A673 (cell line): ENCODE data around the gene ZNF280A. TPM values are rescaled to one million over a fixed set of nuclear protein-coding genes. Genes with fewer than 3 reads are reported as not detected.

Experiments
- BruUV-seq: library from RNA; stranded (reverse); fragments of 400-500 nt; replicated peaks from 2 replicates; lab custom pipeline; 2021; lab: Mats Ljungman, UMichigan
- CTCF ChIA-PET: fragments of 300-600 bp; sonication (Branson Sonifier 250); formaldehyde crosslinking; loops from one replicate; lab custom pipeline; 2022; ENCODE audit warnings: antibody characterized with exemption; lab: Charles Lee
- POLR2A ChIA-PET: fragments of 300-600 bp; sonication (Branson Sonifier 250); formaldehyde crosslinking; loops from one replicate; lab custom pipeline; 2022; ENCODE audit warnings: antibody characterized with exemption; ENCODE audit not compliant: low non-redundant PET; lab: Charles Lee
- DNase-seq: peaks from one replicate; pipeline ENCODE4 v3.0.0-alpha.2; 2015; ENCODE audit warnings: low spot score
- H3K27ac ChIP-seq: fragments of 200-600 bp; sonication (generic); 2 replicates; pipeline ENCODE4 v1.5.1; 2016; ENCODE audit warnings: mixed run types, low read depth, mild to moderate bottlenecking, mixed read lengths, antibody characterized with exemption, low read length; ENCODE audit not compliant: poor library complexity, severe bottlenecking
- H3K27me3 ChIP-seq: fragments of 200-600 bp; sonication (generic); replicated peaks from 2 replicates; pipeline ENCODE4 v1.6.1; 2017; ENCODE audit warnings: mixed run types, low read depth, mild to moderate bottlenecking, mixed read lengths, antibody characterized with exemption, low read length; ENCODE audit not compliant: insufficient read depth, poor library complexity
- H3K36me3 ChIP-seq: fragments of 200-600 bp; sonication (generic); 2 replicates; pipeline ENCODE4 v1.6.1; 2016; ENCODE audit warnings: mixed run types, mild to moderate bottlenecking, mixed read lengths, antibody characterized with exemption, low read length; ENCODE audit not compliant: insufficient read depth, poor library complexity, severe bottlenecking
- H3K4me1 ChIP-seq: fragments of 200-600 bp; sonication (generic); 2 replicates; pipeline ENCODE4 v1.6.1; 2017; ENCODE audit warnings: mixed run types, mild to moderate bottlenecking, mixed read lengths, antibody characterized with exemption, low read length; ENCODE audit not compliant: insufficient read depth, poor library complexity, severe bottlenecking
- H3K4me3 ChIP-seq: fragments of 200-600 bp; sonication (generic); 2 replicates; pipeline ENCODE4 v1.5.1; 2016; ENCODE audit warnings: low read depth, mixed run types, mild to moderate bottlenecking, mixed read lengths, low read length; ENCODE audit not compliant: poor library complexity, severe bottlenecking
- H3K9me3 ChIP-seq: fragments of 200-600 bp; sonication (generic); 2 replicates; pipeline ENCODE4 v1.6.1; 2016; ENCODE audit warnings: mixed run types, low read depth, mild to moderate bottlenecking, mixed read lengths, antibody characterized with exemption, low read length; ENCODE audit not compliant: poor library complexity, severe bottlenecking
- CTCF ChIP-seq: fragments of 300-800, 200-600 bp; sonication (generic); conservative IDR thresholded peaks from 2 replicates; pipeline ENCODE4 v1.5.1; 2017; ENCODE audit warnings: low read depth, mild to moderate bottlenecking, antibody characterized with exemption, low read length, moderate library complexity, mixed read lengths
- EZH2 ChIP-seq: fragments of 200-600 bp; sonication (generic); IDR thresholded peaks from 2 replicates; pipeline ENCODE4 v1.6.1; 2017; ENCODE audit warnings: borderline replicate concordance, low read depth, mild to moderate bottlenecking, mixed read lengths, antibody characterized with exemption, low read length; ENCODE audit not compliant: poor library complexity, severe bottlenecking
- intact Hi-C: fragments of 100-400 bp; cut with micrococcal nuclease; formaldehyde crosslinking; loops from one replicate; pipeline ENCODE4 v1.10.0; 2022; ENCODE audit not compliant: unreplicated experiment
- total RNA-seq: library from RNA; stranded (reverse); gene quantifications from 2 replicates; pipeline ENCODE4 v1.2.3, GENCODE V29; 2021

The ZNF280A gene
- total RNA-seq, 1 experiment from 2014 or later = not detected

GRCh38 chr22:22480940-22481339 lies 39.1 kb downstream of the ZNF280A start:
- H3K36me3 ChIP-seq = no peaks in the 10 kb centered on the region
- ChIA-PET POLR2A (interaction anchor here (0.5 kb wide), 1 partner anchor 14 kb away, joined by 4 read pairs; no protein-coding TSS in a partner anchor), CTCF (no interaction called here)
- H3K27me3 ChIP-seq = no peaks in the 10 kb centered on the region
- no peak for DNase-seq
- no peaks in the 10 kb centered on the region for H3K9me3 ChIP-seq
- H3K4me3 ChIP-seq = no peak overlapping the region
- no peak overlapping the region for H3K27ac ChIP-seq
- no peak for TF ChIP-seq EZH2
- TF ChIP-seq CTCF = no peak
- no peaks in the 10 kb centered on the region for H3K4me1 ChIP-seq
- BruUV-seq = no TSS peak
- intact Hi-C loops = no loop called here

DNA sequence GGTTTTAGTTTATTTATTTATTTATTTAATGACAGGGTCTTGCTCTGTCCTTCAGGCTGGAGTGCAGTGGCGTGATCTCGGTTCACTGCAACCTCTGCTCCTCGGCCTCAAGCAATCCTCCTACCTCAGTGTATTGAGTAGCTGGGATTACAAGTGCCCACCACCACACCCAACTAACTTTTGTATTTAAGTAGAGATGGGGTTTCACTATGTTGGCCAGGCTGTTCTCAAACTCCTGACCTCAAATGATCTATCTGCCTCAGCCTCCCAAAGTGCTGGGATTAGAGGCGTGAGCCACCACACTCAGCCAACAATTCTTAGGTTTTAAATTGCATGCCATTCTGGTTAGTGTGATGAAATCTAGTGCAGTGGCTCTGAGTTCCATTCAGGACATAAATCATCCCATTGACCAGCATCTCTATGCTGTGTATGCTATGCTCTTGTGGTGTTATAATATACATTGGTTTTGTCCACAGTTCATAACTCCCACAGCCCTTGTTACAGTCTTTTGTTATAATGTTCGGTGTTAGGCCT lies 40.0 kb downstream of the ZNF280A start:
- POLR2A ChIA-PET = no interaction called here
- no peaks in the 10 kb centered on the region for H3K36me3 ChIP-seq
- DNase-seq = no peak
- H3K27me3 ChIP-seq = no peaks in the 10 kb centered on the region
- CTCF ChIA-PET = no interaction called here
- no peak overlapping the region for H3K4me3 ChIP-seq
- intact Hi-C loops = no loop called here
- no peaks in the 10 kb centered on the region for H3K9me3 ChIP-seq
- BruUV-seq = no TSS peak
- no peak for TF ChIP-seq CTCF
- H3K4me1 ChIP-seq = no peaks in the 10 kb centered on the region
- no peak overlapping the region for H3K27ac ChIP-seq

DNA sequence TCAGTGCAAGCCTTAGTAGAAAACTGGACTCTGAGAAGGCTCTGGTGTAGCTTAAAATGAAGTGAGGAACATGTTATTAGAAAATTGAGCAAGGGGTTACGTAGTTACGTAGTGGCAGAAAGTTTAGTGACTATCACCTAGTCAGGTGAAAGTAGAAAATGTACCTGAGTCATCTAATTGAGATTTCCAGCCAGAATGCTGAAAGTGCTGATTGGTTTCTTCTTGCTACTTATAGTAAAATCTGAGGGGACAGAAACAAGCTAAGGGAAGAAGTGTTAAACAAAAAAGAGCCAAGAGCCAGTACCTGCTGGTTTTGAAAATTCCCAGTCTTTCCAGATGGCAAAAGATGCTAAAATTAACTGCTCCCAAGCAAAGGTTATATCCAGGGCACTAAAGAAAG lies 41.0 kb downstream of the ZNF280A start:
- Histone ChIP-seq H3K27ac (no peak overlapping the region), H3K36me3 (no peaks in the 10 kb centered on the region), H3K4me1 (no peaks in the 10 kb centered on the region), H3K27me3 (no peaks in the 10 kb centered on the region), H3K4me3 (no peak overlapping the region), H3K9me3 (no peaks in the 10 kb centered on the region)
- TF ChIP-seq EZH2 = no peak
- TF ChIP-seq CTCF = no peak
- DNase-seq = no peak
- ChIA-PET CTCF (no interaction called here), POLR2A (no interaction called here)
- intact Hi-C loops = no loop called here
- BruUV-seq = no TSS peak
